Parathyroid adenoma (tissue), 2 donors: Measurements from ENCODE around the gene ALX4.

Experiments
- H2AFZ ChIP-seq: fragments of 300-600 bp; sonication (generic); one replicate; pipeline ENCODE4 v1.7.0; 2017; ENCODE audit warnings: antibody characterized with exemption, mild to moderate bottlenecking
- H3K27ac ChIP-seq: fragments of 300-600 bp; sonication (generic); one replicate; pipeline ENCODE4 v1.7.0; 2017
- H3K27me3 ChIP-seq: fragments of 300-600 bp; sonication (generic); one replicate; pipeline ENCODE4 v1.7.0; 2017; ENCODE audit warnings: low read length; ENCODE audit not compliant: control insufficient read depth, insufficient read depth
- H3K36me3 ChIP-seq: fragments of 300-600 bp; sonication (generic); one replicate; pipeline ENCODE4 v1.7.0; 2017; ENCODE audit warnings: low read length; ENCODE audit not compliant: control insufficient read depth, insufficient read depth
- H3K4me1 ChIP-seq: fragments of 300-600 bp; sonication (generic); one replicate; pipeline ENCODE4 v1.7.0; 2017; ENCODE audit warnings: control low read depth
- H3K4me2 ChIP-seq: fragments of 300-600 bp; sonication (generic); one replicate; pipeline ENCODE4 v1.7.0; 2017; ENCODE audit warnings: low read length
- H3K4me3 ChIP-seq: fragments of 300-600 bp; sonication (generic); one replicate; pipeline ENCODE4 v1.7.0; 2017; ENCODE audit warnings: low read depth, low read length
- H3K79me2 ChIP-seq: fragments of 300-600 bp; sonication (generic); one replicate; pipeline ENCODE4 v1.7.0; 2017; ENCODE audit warnings: control low read depth
- H3K9ac ChIP-seq: fragments of 300-600 bp; sonication (generic); one replicate; pipeline ENCODE4 v1.7.0; 2017; ENCODE audit warnings: mild to moderate bottlenecking
- H3K9me3 ChIP-seq: fragments of 300-600 bp; sonication (generic); one replicate; pipeline ENCODE4 v1.7.0; 2017; ENCODE audit warnings: low read length; ENCODE audit not compliant: control insufficient read depth
- CTCF ChIP-seq: fragments of 300-600 bp; sonication (generic); IDR thresholded peaks from one replicate; pipeline ENCODE4 v1.7.0; 2017; ENCODE audit warnings: antibody characterized with exemption, mild to moderate bottlenecking
- donor health status: primary hyperparathyroidism.

Gene ALX4

GRCh38 chr11:44338026-44338425 is 28.1 kb upstream of the ALX4 start:
- H2AFZ ChIP-seq, result no peak overlapping the region
- H3K4me3 ChIP-seq, result no peak overlapping the region
- no peak overlapping the region for H3K9ac ChIP-seq
- no peak overlapping the region for H3K4me2 ChIP-seq
- no peaks in the 10 kb centered on the region for H3K36me3 ChIP-seq
- TF ChIP-seq CTCF, result no peak
- H3K27ac ChIP-seq, result no peak overlapping the region
- no peaks in the 10 kb centered on the region for H3K9me3 ChIP-seq
- no peaks in the 10 kb centered on the region for H3K4me1 ChIP-seq
- no peaks in the 10 kb centered on the region for H3K27me3 ChIP-seq
- no peaks in the 10 kb centered on the region for H3K79me2 ChIP-seq

GRCh38 chr11:44335919-44336318 is 26.0 kb upstream of the ALX4 start:
- Histone ChIP-seq H3K4me1 (no peaks in the 10 kb centered on the region), H3K27ac (no peak overlapping the region), H3K36me3 (no peaks in the 10 kb centered on the region), H3K9ac (no peak overlapping the region), H3K4me2 (no peak overlapping the region), H2AFZ (no peak overlapping the region), H3K79me2 (no peaks in the 10 kb centered on the region), H3K9me3 (no peaks in the 10 kb centered on the region), H3K27me3 (no peaks in the 10 kb centered on the region), H3K4me3 (no peak overlapping the region)
- no peak for TF ChIP-seq CTCF

- Histone ChIP-seq H3K4me3 (no peak overlapping the region), H3K27me3 (no peaks in the 10 kb centered on the region), H3K4me2 (no peak overlapping the region), H3K79me2 (no peaks in the 10 kb centered on the region), H3K9me3 (no peaks in the 10 kb centered on the region), H2AFZ (no peak overlapping the region), H3K27ac (no peak overlapping the region), H3K9ac (no peak overlapping the region), H3K36me3 (no peaks in the 10 kb centered on the region), H3K4me1 (no peaks in the 10 kb centered on the region)
- no peak for TF ChIP-seq CTCF
Observed at GRCh38 chr11:44335052-44335760, 25.3 kb upstream of the ALX4 start.

- Histone ChIP-seq H3K9me3 (no peaks in the 10 kb centered on the region), H3K27ac (no peak overlapping the region), H3K4me3 (no peak overlapping the region), H3K9ac (no peak overlapping the region), H3K27me3 (no peaks in the 10 kb centered on the region), H3K79me2 (no peaks in the 10 kb centered on the region), H3K4me2 (no peak overlapping the region), H3K36me3 (no peaks in the 10 kb centered on the region), H3K4me1 (no peaks in the 10 kb centered on the region), H2AFZ (no peak overlapping the region)
- no peak for TF ChIP-seq CTCF
Observed at GRCh38 chr11:44334356-44335004, 24.5 kb upstream of the ALX4 start.
